Adrenal gland (tissue), 12 donors: ENCODE measurements around the gene PCGF1. TPM values are rescaled to one million over a fixed set of nuclear protein-coding genes. Genes with fewer than 3 reads are reported as not detected.

Experiments
- DNase-seq, 7 donors: peaks; one replicate each; pipeline ENCODE4 v3.0.0-alpha.2; 2019 to 2020
- H3K27ac ChIP-seq, 5 donors: fragments of 200-600 bp; sonication (generic) in 4 of 5; 1 replicate in 3 of 5; 2 replicates in 2 of 5; pipeline versions ENCODE4 v1.5.1 to v1.8.0; 2016 to 2020; ENCODE audit warnings: mild to moderate bottlenecking in 1 of 5
- H3K27me3 ChIP-seq: fragments of 200-600 bp; 2 replicates; pipeline ENCODE4 v1.8.0; 2021
- H3K36me3 ChIP-seq, 2 donors: fragments of 200-600 bp; replicated peaks in 1 of 2; 1 replicate in 1 of 2; 2 replicates in 1 of 2; pipeline versions ENCODE4 v1.5.1 to v1.8.0; 2018 to 2022
- H3K4me1 ChIP-seq, 2 donors: fragments of 200-600 bp; replicated peaks in 1 of 2; 1 replicate in 1 of 2; 2 replicates in 1 of 2; pipeline versions ENCODE4 v1.5.1 to v1.8.0; 2018 to 2021
- H3K4me3 ChIP-seq, 4 donors: fragments of 200-600 bp; sonication (generic) in 3 of 4; one replicate each; pipeline ENCODE4 v1.5.1; 2016 to 2018
- H3K9me3 ChIP-seq, 3 donors: fragments of 200-600 bp; sonication (generic) in 1 of 3; replicated peaks in 1 of 3; 1 replicate in 2 of 3; 2 replicates in 1 of 3; pipeline versions ENCODE4 v1.5.1 to v1.8.0; 2016 to 2021
- CTCF ChIP-seq, 6 experiments: fragments of 450-650 bp in 4 of 6; fragments of 200-600 bp in 2 of 6; sonication (generic) in 1 of 6; IDR thresholded peaks; 1 replicate in 5 of 6; 2 replicates in 1 of 6; pipeline versions ENCODE4 v1.5.1 to v1.8.0; 2016 to 2021; ENCODE audit warnings: antibody characterized with exemption in 6 of 6, mild to moderate bottlenecking in 2 of 6, moderate library complexity in 1 of 6
- POLR2A ChIP-seq, 2 donors: fragments of 450-650 bp; IDR thresholded peaks; one replicate each; pipeline ENCODE4 v1.6.1; 2017; ENCODE audit warnings: antibody characterized with exemption in 2 of 2, mild to moderate bottlenecking in 2 of 2, moderate library complexity in 1 of 2
- WGBS, 4 donors: extraction: QIAGEN DNeasy Blood & Tissue Kit in 2 of 4; methylation state at CpG; one replicate each; pipeline versions ENCODE4 v1.1.5 to v1.1.7; 2013 to 2017; 5-methylcytosine and 5-hydroxymethylcytosine counted together
- intact Hi-C, 2 donors: fragments of 100-400 bp; cut with DNase I; formaldehyde crosslinking; loops; one replicate each; pipeline versions ENCODE4 v1.14.1 to v1.15.0; 2022 to 2023
- polyA plus RNA-seq, 3 donors: library from polyadenylated mRNA; stranded (reverse); fragments of 200-250 nt in 2 of 3; fragments of 350-450 nt in 1 of 3; fragmentation: Illumina TruSeq in 1 of 3; extraction: RNeasy Lipid Tissue Mini Kit (QIAGEN cat#74804) in 1 of 3; gene quantifications; one replicate each; pipeline ENCODE4 v1.2.3, GENCODE V29; 2013 to 2014
- total RNA-seq, 9 donors: library from RNA; depleted of rRNA in 4 of 9; stranded (reverse); fragments of >200 nt in 4 of 9; fragments of 120-200 nt in 1 of 9; fragmentation: NEBNext Ultra II Directional in 1 of 9; extraction: Animal tissue kit (Norgen Biotek cat#: 25700) in 1 of 9; gene quantifications; one replicate each; pipeline versions ENCODE4 v1.1.0 to v1.2.4, GENCODE V29; 2013 to 2023
- donor health status: healthy with polysubstance abuse.
- donor health status: Bipolar disorder and iron deficiency.
- donor health status: DM: yes; HTN: yes; CAD: no.
- donor health status: DM: no; HTN: no; CAD: no.
- donor health status: DM: no; HTN: no; CAD: no.
- donor health status: DM: yes; HTN: yes; CAD: no.

The PCGF1 gene
- total and polyA plus RNA-seq, 12 donors = 15.4 to 38.9 (median 24.1) TPM

- Histone ChIP-seq H3K36me3 (peaks cover 0 to 5% of the 10 kb centered on the region in 2 donors), H3K4me1 (peaks cover 6 to 46% of the 10 kb centered on the region in 2 donors), H3K27ac (no peak overlapping the region), H3K9me3 (no peaks in the 10 kb centered on the region), H3K4me3 (no peak overlapping the region), H3K27me3 (peaks cover 39% of the 10 kb centered on the region)
- DNase-seq = no peak
- intact Hi-C loops = no loop called here
- 48 to 56% (median 52%) methylated on average over 14 to 15 of the region's 15 CpGs for WGBS, 4 donors
- TF ChIP-seq CTCF (IDR thresholded peaks at IDR 0.05) (no peak), POLR2A (IDR thresholded peaks at IDR 0.05) (no peak)
Observed at GRCh38 chr2:74499940-74500577, 7.4 kb downstream of the PCGF1 start.

DNA sequence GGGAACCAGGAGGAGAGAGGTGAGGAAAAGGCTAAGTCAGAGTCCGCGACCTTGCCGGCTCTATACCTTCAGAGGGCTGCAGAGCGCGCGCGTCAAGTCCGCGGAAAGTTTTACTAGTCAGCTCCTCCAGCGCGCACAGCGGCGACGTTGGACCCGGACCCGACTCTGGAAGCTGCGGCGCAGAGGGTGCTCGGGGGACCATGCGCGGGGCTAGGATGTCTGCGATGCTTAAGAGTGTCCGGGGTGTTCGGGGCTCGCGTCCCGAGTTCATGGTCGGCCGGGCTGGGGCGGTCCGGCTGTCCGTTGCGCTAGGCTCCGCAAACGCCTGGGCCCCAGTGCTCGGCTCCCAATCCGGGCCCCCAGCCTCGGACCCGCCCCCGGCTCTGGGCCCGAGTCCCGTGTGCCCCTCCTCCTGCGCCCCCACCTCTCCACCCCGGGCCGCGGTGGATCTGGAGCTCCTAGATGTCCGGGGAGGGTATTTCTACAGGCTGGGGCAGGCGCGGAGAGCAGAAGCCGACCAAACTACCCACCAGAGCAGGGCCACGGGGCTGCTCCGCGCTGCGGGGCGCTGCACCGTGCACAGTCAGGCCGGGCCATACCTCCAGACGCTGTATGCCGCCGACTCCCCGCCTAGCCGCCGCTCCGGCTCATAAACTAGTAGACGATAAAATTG lies 8.1 kb downstream of the PCGF1 start, which contains the start of gene LBX2:
LBX2 (minus strand) TSS at position 337 of the 673 bp plus-strand sequence; CDS start at position 271, 66 bp downstream.
- 5 to 14% (median 7%) methylated on average over 8 to 65 of the region's 65 CpGs for WGBS, 4 donors
- no peaks in the 10 kb centered on the region for H3K9me3 ChIP-seq
- peak within 1 kb of the TSS in 1 of 4 donors; percentile 39 for H3K4me3 ChIP-seq
- H3K27me3 ChIP-seq = peaks cover 39% of the 10 kb centered on the region
- DNase-seq = no peak
- TF ChIP-seq POLR2A (IDR thresholded peaks at IDR 0.05) = no peak
- no peak for TF ChIP-seq CTCF (IDR thresholded peaks at IDR 0.05)
- no peak within 1 kb of the TSS for H3K27ac ChIP-seq
- intact Hi-C loops = no loop called here
- peaks cover 6 to 42% of the 10 kb centered on the region in 2 donors for H3K4me1 ChIP-seq
- no peaks in the 10 kb centered on the region for H3K36me3 ChIP-seq

DNA sequence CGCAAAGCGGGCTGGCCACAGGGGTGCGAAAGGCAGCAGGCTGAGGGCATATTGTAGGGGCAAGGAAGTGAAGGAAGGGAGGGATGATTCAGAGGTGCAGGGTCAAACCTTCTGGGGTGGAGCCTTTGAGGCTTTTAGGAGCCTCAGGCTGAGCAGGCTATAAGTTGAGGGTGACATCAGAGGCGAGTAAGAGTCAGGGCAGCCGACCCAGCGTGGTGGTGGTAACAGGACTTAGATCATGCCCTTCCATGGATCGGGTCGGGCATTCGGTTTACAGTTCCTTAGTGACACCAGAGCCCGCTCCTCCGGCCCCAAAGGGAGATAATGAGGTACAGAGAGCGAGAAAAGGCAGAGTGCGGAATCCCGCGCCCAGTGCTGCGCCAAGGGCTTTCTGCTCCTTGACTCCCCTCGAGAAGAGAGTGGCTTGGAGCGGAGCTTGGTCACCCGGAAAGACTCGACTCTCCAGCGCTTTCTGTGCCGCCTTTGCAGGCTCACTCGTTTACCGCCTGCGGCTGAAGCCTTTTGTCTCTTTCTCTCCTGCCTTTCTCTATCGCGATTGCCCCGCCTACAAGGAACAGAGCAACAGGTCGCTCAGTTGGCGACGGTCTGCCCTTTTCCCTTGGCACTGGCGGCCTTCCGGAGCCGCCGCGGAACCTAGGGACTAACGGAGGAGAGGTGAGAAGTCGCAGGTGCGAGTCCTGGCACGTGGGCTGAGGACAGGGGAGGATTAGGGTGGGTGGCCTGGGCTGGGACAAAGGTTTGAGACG lies 8.8 kb downstream of the PCGF1 start:
- Histone ChIP-seq H3K9me3 (no peaks in the 10 kb centered on the region), H3K4me1 (peaks cover 6 to 34% of the 10 kb centered on the region in 2 donors), H3K27ac (no peak overlapping the region), H3K27me3 (peaks cover 39% of the 10 kb centered on the region), H3K36me3 (peaks cover 0 to 4% of the 10 kb centered on the region in 2 donors), H3K4me3 (peak overlapping the region in 1 of 4 donors; percentile 39)
- TF ChIP-seq POLR2A (IDR thresholded peaks at IDR 0.05) (no peak), CTCF (IDR thresholded peaks at IDR 0.05) (no peak)
- DNase-seq = no peak
- 2 to 4% (median 4%) methylated on average over 32 to 41 of the region's 41 CpGs for WGBS, 4 donors
- intact Hi-C loops = no loop called here
